ENCODE measurements around the gene CTXND1. TPM values are rescaled to one million over a fixed set of nuclear protein-coding genes. Genes with fewer than 3 reads are reported as not detected.
A peak's percentile ranks its signal among the peaks of the same experiment; 100 is the strongest.

Gene CTXND1
- total and polyA plus RNA-seq, 2 of the 13 experiments (the other 11 are each of a cell fraction or from before 2014, with no cell fraction given): 1.2 to 2.1 TPM

DNA sequence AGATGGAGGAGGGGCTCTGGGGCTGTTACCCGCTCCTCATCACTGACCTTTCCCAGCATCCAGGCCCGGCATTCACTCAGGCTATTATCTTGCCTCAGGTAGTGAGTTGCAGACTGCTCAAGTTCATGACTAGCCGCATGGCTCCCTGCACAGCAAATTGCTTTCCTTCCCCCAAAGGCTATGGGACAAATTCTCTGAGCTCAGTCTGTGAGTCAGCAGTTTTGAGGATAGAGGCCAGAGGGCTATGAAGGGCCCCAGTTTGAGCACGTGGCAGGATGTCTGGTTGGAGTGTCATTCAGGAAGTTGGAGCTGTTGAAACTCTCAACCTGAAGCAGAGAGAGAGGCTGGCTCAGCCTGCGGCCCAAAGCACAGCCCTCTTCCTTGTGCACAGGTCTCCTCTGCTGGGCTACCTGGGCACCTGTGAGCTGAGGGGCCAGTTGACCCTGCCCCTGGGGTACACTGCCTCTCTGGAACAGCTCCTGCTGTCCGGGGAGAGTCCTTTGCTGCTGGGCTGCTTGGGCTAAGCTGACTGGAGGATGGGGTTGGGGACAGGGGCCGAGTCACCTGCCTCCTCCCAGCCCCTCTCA is 91.3 kb downstream of the CTXND1 start (continued):
- TF ChIP-seq ZNF776 (CRISPR knock-in tag; IDR thresholded peaks at IDR 0.05): no peak
- TF ChIP-seq RARA (CRISPR knock-in tag; IDR thresholded peaks at IDR 0.05): peak; percentile 88
- TF ChIP-seq ZNF75D (CRISPR knock-in tag; IDR thresholded peaks at IDR 0.05; ENCODE audit: borderline replicate concordance): no peak
- TF ChIP-seq UBTF (CRISPR knock-in tag; IDR thresholded peaks at IDR 0.05): 0 out of 2 replicates have a peak, but pooled peaks have one; percentile 25
- TF ChIP-seq ZSCAN21 (CRISPR knock-in tag; IDR thresholded peaks at IDR 0.05; ENCODE audit: borderline replicate concordance): peak; percentile 63; the same call in 1 of the 2 replicates
- TF ChIP-seq ZBTB43 (CRISPR knock-in tag; conservative IDR thresholded peaks at IDR 0.05): peak; percentile 68; the same call in 1 of the 2 replicates
- peak; percentile 89 for TF ChIP-seq NFE2 (CRISPR knock-in tag; IDR thresholded peaks at IDR 0.05)
- no peak for TF ChIP-seq ZNF570 (CRISPR knock-in tag; IDR thresholded peaks at IDR 0.05; ENCODE audit: borderline replicate concordance)
- no peak for TF ChIP-seq ARNT (IDR thresholded peaks at IDR 0.05)
- TF ChIP-seq NRL (CRISPR knock-in tag; IDR thresholded peaks at IDR 0.05; ENCODE audit: borderline replicate concordance): peak; percentile 74; the same call in 1 of the 2 replicates
- peak; percentile 78; the same call in 1 of the 2 replicates for TF ChIP-seq ZBTB20 (CRISPR knock-in tag; IDR thresholded peaks at IDR 0.05; ENCODE audit: borderline replicate concordance, low read depth)
- no peak for TF ChIP-seq SOX13 (IDR thresholded peaks at IDR 0.05)
- TF ChIP-seq SOX13 (CRISPR knock-in tag; conservative IDR thresholded peaks at IDR 0.05 in 1 of 2, IDR thresholded peaks at IDR 0.05 in 1 of 2): peak in 1 of 2 experiments; percentile 47; a peak in 2 of 4 replicates
- TF ChIP-seq ZMYM4 (CRISPR knock-in tag; IDR thresholded peaks at IDR 0.05): peak; percentile 33; the same call in 1 of the 2 replicates
- TF ChIP-seq ZMYM3 (CRISPR knock-in tag; IDR thresholded peaks at IDR 0.05): peak; percentile 30; the same call in 1 of the 2 replicates
- TF ChIP-seq DR1 (CRISPR knock-in tag; IDR thresholded peaks at IDR 0.05): no peak
- TF ChIP-seq CENPBD1 (CRISPR knock-in tag; IDR thresholded peaks at IDR 0.05; ENCODE audit: borderline replicate concordance, low read depth): no peak
- no peak; the same call in 1 of the 2 replicates for TF ChIP-seq ZNF746 (CRISPR knock-in tag; IDR thresholded peaks at IDR 0.05)
- TF ChIP-seq GFI1 (CRISPR knock-in tag; IDR thresholded peaks at IDR 0.05; ENCODE audit: borderline replicate concordance): 0 out of 2 replicates have a peak, but pooled peaks have one; percentile 24
- peak; percentile 33; the same call in 1 of the 2 replicates for TF ChIP-seq ZNF274 (CRISPR knock-in tag; IDR thresholded peaks at IDR 0.05)
- TF ChIP-seq THAP11 (CRISPR knock-in tag; IDR thresholded peaks at IDR 0.05): peak; percentile 63
- TF ChIP-seq, protein P1, sequence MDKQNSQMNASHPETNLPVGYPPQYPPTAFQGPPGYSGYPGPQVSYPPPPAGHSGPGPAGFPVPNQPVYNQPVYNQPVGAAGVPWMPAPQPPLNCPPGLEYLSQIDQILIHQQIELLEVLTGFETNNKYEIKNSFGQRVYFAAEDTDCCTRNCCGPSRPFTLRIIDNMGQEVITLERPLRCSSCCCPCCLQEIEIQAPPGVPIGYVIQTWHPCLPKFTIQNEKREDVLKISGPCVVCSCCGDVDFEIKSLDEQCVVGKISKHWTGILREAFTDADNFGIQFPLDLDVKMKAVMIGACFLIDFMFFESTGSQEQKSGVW (CRISPR knock-in tag; IDR thresholded peaks at IDR 0.05; ENCODE audit: borderline replicate concordance): no peak
- TF ChIP-seq IKZF5 (CRISPR knock-in tag; IDR thresholded peaks at IDR 0.05): peak; percentile 78
- TF ChIP-seq IRF2 (CRISPR knock-in tag; IDR thresholded peaks at IDR 0.05): 0 out of 2 replicates have a peak, but pooled peaks have one; percentile 43
- TF ChIP-seq ZNF556 (CRISPR knock-in tag; IDR thresholded peaks at IDR 0.05; ENCODE audit: borderline replicate concordance): no peak

Data from HepG2 (cell line).